ENCODE measurements around the gene RAP1GDS1.

- no peak for TF ChIP-seq CTCF (IDR thresholded peaks at IDR 0.05)
- TF ChIP-seq ZFX (IDR thresholded peaks at IDR 0.05; ENCODE audit: borderline replicate concordance) = no peak
Observed at GRCh38 chr4:98385831-98386230, 124.6 kb downstream of the RAP1GDS1 start.
